ENCODE data around the gene TLL2.

The TLL2 gene

GRCh38 chr10:96463562-96463961, 50.2 kb downstream of the TLL2 start:
- DNase-seq (ENCODE audit: low read depth): no peak

GRCh38 chr10:96462606-96463151, 51.0 kb downstream of the TLL2 start:
- no peak for DNase-seq (ENCODE audit: low read depth)

GRCh38 chr10:96460316-96460715, 53.4 kb downstream of the TLL2 start:
- no peak for DNase-seq (ENCODE audit: low read depth)

- no peak for DNase-seq (ENCODE audit: low read depth)
These were observed 56.4 kb downstream of the TLL2 start for GRCh38 chr10:96457341-96457740.

- no peak for DNase-seq (ENCODE audit: low read depth)
These were observed 57.4 kb downstream of the TLL2 start for GRCh38 chr10:96456296-96456840.

- DNase-seq (ENCODE audit: low read depth): no peak
These were observed 59.7 kb downstream of the TLL2 start for GRCh38 chr10:96453856-96454583.

- DNase-seq (ENCODE audit: low read depth): no peak
These were observed 61.1 kb downstream of the TLL2 start for GRCh38 chr10:96452494-96453153.

- DNase-seq (ENCODE audit: low read depth): no peak
These were observed 63.1 kb downstream of the TLL2 start for GRCh38 chr10:96450529-96451207.

- no peak for DNase-seq (ENCODE audit: low read depth)
These were observed 65.2 kb downstream of the TLL2 start for GRCh38 chr10:96448558-96448957.

GRCh38 chr10:96448021-96448457, 65.7 kb downstream of the TLL2 start:
- no peak for DNase-seq (ENCODE audit: low read depth)

GRCh38 chr10:96446966-96447596, 66.6 kb downstream of the TLL2 start:
- no peak for DNase-seq (ENCODE audit: low read depth)

- no peak for DNase-seq (ENCODE audit: low read depth)
These were observed 71.6 kb downstream of the TLL2 start for GRCh38 chr10:96441987-96442643.

GRCh38 chr10:96441322-96441885, 72.3 kb downstream of the TLL2 start:
- DNase-seq (ENCODE audit: low read depth): no peak

GRCh38 chr10:96440361-96441292, 73.1 kb downstream of the TLL2 start:
- no peak for DNase-seq (ENCODE audit: low read depth)

- DNase-seq (ENCODE audit: low read depth): no peak
These were observed 74.0 kb downstream of the TLL2 start for GRCh38 chr10:96439725-96440124.

- no peak for DNase-seq (ENCODE audit: low read depth)
These were observed 77.7 kb downstream of the TLL2 start for GRCh38 chr10:96436035-96436434.

GRCh38 chr10:96431211-96431970, 82.3 kb downstream of the TLL2 start:
- no peak for DNase-seq (ENCODE audit: low read depth)

- DNase-seq (ENCODE audit: low read depth): no peak
These were observed 86.4 kb downstream of the TLL2 start for GRCh38 chr10:96427291-96427690.

- DNase-seq (ENCODE audit: low read depth): no peak
These were observed 91.2 kb downstream of the TLL2 start for GRCh38 chr10:96422525-96422924.
